SK-N-SH treated with all-trans-retinoic acid at 6 μM for 48 hours (cell line): ENCODE data around the gene EGLN1.
"Not testable (repeated sequence)": the region's sequence is repeated elsewhere in the genome, so short reads cannot be mapped to it uniquely, and the experiment has no call there.

Source experiments
- ESRRG ChIP-seq: fragments of 250-450 bp; sonication (Bioruptor Pico); IDR thresholded peaks from 2 replicates; pipeline ENCODE4 v1.6.1; 2021; ENCODE audit warnings: mild to moderate bottlenecking
- OSR1 ChIP-seq: fragments of 250-450 bp; sonication (Bioruptor Pico); IDR thresholded peaks from 2 replicates; pipeline ENCODE4 v1.8.0; 2022; ENCODE audit warnings: moderate library complexity, mild to moderate bottlenecking, inconsistent platforms
- SNAI2 ChIP-seq: fragments of 250-450 bp; sonication (Bioruptor Pico); IDR thresholded peaks from 2 replicates; pipeline ENCODE4 v1.5.0; 2020; ENCODE audit warnings: mild to moderate bottlenecking, moderate library complexity
- TCF4 ChIP-seq: fragments of 250-450 bp; sonication (Bioruptor Pico); IDR thresholded peaks from 2 replicates; pipeline ENCODE4 v1.8.0; 2021; ENCODE audit warnings: mild to moderate bottlenecking, moderate library complexity, borderline replicate concordance
- TOX ChIP-seq: fragments of 250-450 bp; sonication (Bioruptor Pico); IDR thresholded peaks from 2 replicates; pipeline ENCODE4 v1.8.0; 2021; ENCODE audit warnings: mild to moderate bottlenecking, moderate library complexity, borderline replicate concordance
- ZNF8 ChIP-seq: fragments of 450-650 bp; formaldehyde crosslinking; IDR thresholded peaks from 2 replicates; pipeline ENCODE4 v1.5.0; 2020; ENCODE audit warnings: mild to moderate bottlenecking, moderate library complexity
- TF ChIP-seq, protein P1 (sequence below): fragments of 250-450 bp; sonication (Bioruptor Pico); IDR thresholded peaks from 2 replicates; pipeline ENCODE4 v1.5.1; 2020; ENCODE audit warnings: low read depth, mild to moderate bottlenecking, moderate library complexity

DNA sequence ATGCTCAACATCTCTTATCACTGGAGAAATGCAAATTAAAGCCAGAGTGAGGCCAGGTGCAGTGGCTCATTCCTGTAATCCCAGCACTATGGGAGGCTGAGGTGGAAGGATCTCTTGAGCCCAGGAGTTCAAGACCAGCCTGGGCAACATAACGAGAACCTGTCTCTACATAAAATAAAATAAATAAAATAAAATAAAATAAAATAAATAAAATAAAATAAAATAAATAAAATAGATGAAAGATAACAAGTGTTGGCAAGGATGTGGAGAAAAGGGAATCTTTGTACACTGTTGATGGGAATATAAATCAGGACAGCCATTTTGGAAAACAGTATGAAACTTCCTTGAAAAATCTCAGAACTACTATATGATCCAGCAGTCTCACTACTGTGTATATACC, 37.4 kb upstream of the EGLN1 start:
- TF ChIP-seq SNAI2, TOX, OSR1, ESRRG, ZNF8, TCF4 (CRISPR knock-in tag): not testable (repeated sequence)
- TF ChIP-seq, protein P1, sequence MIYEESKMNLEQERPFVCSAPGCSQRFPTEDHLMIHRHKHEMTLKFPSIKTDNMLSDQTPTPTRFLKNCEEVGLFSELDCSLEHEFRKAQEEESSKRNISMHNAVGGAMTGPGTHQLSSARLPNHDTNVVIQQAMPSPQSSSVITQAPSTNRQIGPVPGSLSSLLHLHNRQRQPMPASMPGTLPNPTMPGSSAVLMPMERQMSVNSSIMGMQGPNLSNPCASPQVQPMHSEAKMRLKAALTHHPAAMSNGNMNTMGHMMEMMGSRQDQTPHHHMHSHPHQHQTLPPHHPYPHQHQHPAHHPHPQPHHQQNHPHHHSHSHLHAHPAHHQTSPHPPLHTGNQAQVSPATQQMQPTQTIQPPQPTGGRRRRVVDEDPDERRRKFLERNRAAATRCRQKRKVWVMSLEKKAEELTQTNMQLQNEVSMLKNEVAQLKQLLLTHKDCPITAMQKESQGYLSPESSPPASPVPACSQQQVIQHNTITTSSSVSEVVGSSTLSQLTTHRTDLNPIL = not testable (repeated sequence)
